Measurements from ENCODE around the gene ZNF444. TPM values are rescaled to one million over a fixed set of nuclear protein-coding genes. Genes with fewer than 3 reads are reported as not detected.
"Not testable (repeated sequence)": the region's sequence is repeated elsewhere in the genome, so short reads cannot be mapped to it uniquely, and the experiment has no call there.

Gene ZNF444
- total RNA-seq, 1 donor from 2014 or later = 38.7 TPM

DNA sequence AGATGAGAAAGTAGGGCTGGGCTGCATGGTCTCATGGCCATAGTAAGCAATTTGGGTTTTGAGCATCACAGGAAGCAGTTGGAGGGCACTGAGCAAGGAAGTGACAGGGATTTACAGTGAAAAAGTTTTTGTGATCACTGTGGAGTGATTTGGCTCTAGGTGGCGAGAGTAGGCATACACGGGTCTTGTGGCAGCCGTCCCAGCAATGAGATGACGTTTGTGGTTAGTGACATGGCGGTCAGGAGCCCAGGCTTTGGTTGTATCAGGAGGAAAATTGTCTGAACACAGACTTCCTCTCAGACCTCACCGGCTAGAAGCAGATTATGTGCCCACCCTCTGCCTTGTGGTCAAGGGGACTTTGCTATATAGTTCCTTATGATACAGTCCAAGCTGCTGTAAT is 3.3 kb downstream of the ZNF444 start:
- H3K27me3 ChIP-seq (ENCODE audit: low read depth) = no peaks in the 10 kb centered on the region
- H3K9me3 ChIP-seq = no peaks in the 10 kb centered on the region
- TF ChIP-seq, protein P1, sequence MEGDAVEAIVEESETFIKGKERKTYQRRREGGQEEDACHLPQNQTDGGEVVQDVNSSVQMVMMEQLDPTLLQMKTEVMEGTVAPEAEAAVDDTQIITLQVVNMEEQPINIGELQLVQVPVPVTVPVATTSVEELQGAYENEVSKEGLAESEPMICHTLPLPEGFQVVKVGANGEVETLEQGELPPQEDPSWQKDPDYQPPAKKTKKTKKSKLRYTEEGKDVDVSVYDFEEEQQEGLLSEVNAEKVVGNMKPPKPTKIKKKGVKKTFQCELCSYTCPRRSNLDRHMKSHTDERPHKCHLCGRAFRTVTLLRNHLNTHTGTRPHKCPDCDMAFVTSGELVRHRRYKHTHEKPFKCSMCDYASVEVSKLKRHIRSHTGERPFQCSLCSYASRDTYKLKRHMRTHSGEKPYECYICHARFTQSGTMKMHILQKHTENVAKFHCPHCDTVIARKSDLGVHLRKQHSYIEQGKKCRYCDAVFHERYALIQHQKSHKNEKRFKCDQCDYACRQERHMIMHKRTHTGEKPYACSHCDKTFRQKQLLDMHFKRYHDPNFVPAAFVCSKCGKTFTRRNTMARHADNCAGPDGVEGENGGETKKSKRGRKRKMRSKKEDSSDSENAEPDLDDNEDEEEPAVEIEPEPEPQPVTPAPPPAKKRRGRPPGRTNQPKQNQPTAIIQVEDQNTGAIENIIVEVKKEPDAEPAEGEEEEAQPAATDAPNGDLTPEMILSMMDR (IDR thresholded peaks at IDR 0.05) = no peak
- H3K4me3 ChIP-seq = no peak overlapping the region
- DNase-seq (no peak), ATAC-seq (no peak)
- intact Hi-C loops (cut with DNase I) = no loop called here
- H3K36me3 ChIP-seq = peaks cover 29% of the 10 kb centered on the region
- H3K4me1 ChIP-seq = peaks cover 37% of the 10 kb centered on the region
- peak overlapping the region; percentile 43 for H3K27ac ChIP-seq

DNA sequence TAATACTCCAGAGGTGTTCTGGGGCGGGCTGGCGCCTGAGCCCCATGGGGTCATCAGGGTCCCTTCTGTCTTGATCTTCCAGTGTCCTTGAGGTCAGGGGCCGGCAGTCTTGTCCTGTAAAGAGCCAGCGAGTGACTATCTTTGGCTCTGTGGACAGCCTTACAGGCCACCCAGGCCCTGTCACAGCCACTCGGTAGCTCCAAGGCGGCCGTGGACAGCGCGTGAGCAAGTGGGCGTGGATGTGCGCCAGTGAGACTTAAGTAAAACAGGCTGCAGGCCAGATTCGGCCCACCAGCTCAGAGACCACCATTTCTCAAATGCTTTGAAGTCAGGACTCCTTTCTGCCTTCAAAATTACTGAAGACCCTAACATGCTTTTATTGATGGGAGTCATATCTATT is 3.7 kb downstream of the ZNF444 start:
- Histone ChIP-seq H3K4me1 (peaks cover 33% of the 10 kb centered on the region), H3K27ac (peak overlapping the region; percentile 43), H3K9me3 (no peaks in the 10 kb centered on the region), H3K36me3 (peaks cover 29% of the 10 kb centered on the region), H3K4me3 (no peak overlapping the region), H3K27me3 (ENCODE audit: low read depth) (no peaks in the 10 kb centered on the region)
- DNase-seq (no peak), ATAC-seq (no peak)
- TF ChIP-seq, protein P1 (IDR thresholded peaks at IDR 0.05) = no peak
- intact Hi-C loops (cut with DNase I) = no loop called here

GRCh38 chr19:56145698-56146097 is 4.6 kb downstream of the ZNF444 start:
- H3K27me3 ChIP-seq (ENCODE audit: low read depth) = no peaks in the 10 kb centered on the region
- TF ChIP-seq, protein P1 (IDR thresholded peaks at IDR 0.05) = no peak
- intact Hi-C loops (cut with DNase I) = no loop called here
- no peaks in the 10 kb centered on the region for H3K9me3 ChIP-seq
- no peak overlapping the region for H3K4me3 ChIP-seq
- no peak for DNase-seq
- H3K36me3 ChIP-seq = peaks cover 32% of the 10 kb centered on the region
- no peak overlapping the region for H3K27ac ChIP-seq
- no peak for ATAC-seq
- peaks cover 27% of the 10 kb centered on the region for H3K4me1 ChIP-seq

GRCh38 chr19:56146904-56147303 is 5.8 kb downstream of the ZNF444 start:
- H3K9me3 ChIP-seq = no peaks in the 10 kb centered on the region
- DNase-seq = no peak
- TF ChIP-seq, protein P1 (IDR thresholded peaks at IDR 0.05) = no peak

GRCh38 chr19:56147307-56147706 is 6.2 kb downstream of the ZNF444 start:
- H3K36me3 ChIP-seq = peaks cover 32% of the 10 kb centered on the region
- TF ChIP-seq, protein P1 (IDR thresholded peaks at IDR 0.05) = no peak
- no peak overlapping the region for H3K27ac ChIP-seq
- ATAC-seq (no peak), DNase-seq (no peak)
- intact Hi-C loops (cut with DNase I) = no loop called here
- peaks cover 23% of the 10 kb centered on the region for H3K4me1 ChIP-seq
- no peak overlapping the region for H3K4me3 ChIP-seq
- H3K9me3 ChIP-seq = no peaks in the 10 kb centered on the region
- H3K27me3 ChIP-seq (ENCODE audit: low read depth) = no peaks in the 10 kb centered on the region

More at GRCh38 chr19:56146904-56147303, 5.8 kb downstream of the ZNF444 start:
- H3K4me1 ChIP-seq = peaks cover 24% of the 10 kb centered on the region
- no peaks in the 10 kb centered on the region for H3K27me3 ChIP-seq (ENCODE audit: low read depth)
- no peak overlapping the region for H3K4me3 ChIP-seq
- no peak overlapping the region for H3K27ac ChIP-seq
- H3K36me3 ChIP-seq = peaks cover 32% of the 10 kb centered on the region
- intact Hi-C loops (cut with DNase I) = no loop called here
- ATAC-seq = no peak

DNA sequence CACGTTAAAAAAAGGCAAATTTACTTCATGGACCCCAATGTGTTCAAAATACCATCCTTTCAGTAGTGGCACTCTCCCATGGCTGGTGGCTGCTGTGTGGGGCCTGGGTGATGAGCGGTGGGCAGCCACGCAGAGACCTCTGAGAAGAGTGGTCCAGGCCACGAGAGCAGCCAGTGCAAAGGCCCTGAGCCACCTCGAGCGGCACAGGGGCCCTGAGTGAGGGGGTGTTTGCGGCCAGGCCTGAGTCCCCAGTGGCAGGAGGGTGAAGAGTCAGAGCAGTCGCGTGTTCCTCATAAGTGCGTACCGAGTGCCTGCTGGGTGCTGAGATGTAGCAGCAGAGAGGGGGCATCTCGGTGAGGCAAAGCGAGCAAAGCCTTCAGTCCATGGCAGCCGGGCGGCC is 7.0 kb downstream of the ZNF444 start:
- peaks cover 32% of the 10 kb centered on the region for H3K36me3 ChIP-seq
- TF ChIP-seq, protein P1 (IDR thresholded peaks at IDR 0.05) = no peak
- no peaks in the 10 kb centered on the region for H3K9me3 ChIP-seq
- H3K27ac ChIP-seq = no peak overlapping the region
- no peak overlapping the region for H3K4me3 ChIP-seq
- H3K4me1 ChIP-seq = peaks cover 21% of the 10 kb centered on the region
- intact Hi-C loops (cut with DNase I) = no loop called here
- H3K27me3 ChIP-seq (ENCODE audit: low read depth) = no peaks in the 10 kb centered on the region
- ATAC-seq = no peak
- no peak for DNase-seq

DNA sequence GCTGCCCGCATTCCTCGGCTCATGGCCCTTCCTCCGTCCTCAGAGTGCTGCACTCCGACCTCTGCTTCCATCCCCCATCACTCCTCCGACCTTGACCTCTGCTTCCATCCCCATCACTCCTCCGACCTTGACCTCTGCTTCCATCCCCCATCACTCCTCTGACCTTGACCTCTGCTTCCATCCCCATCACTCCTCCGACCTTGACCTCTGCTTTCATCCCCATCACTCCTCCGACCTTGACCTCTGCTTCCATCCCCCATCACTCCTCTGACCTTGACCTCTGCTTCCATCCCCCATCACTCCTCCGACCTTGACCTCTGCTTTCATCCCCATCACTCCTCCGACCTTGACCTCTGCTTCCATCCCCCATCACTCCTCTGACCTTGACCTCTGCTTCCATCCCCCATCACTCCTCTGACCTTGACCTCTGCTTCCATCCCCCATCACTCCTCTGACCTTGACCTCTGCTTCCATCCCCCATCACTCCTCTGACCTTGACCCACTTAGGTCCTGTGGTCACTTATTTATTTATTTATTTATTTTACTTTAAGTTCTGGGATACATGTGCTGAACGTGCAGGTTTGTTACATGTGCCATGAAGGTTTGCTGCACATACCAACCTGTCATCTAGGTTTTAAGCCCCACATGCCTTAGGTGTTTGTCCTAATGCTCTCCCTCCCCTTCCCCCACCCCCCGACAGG is 8.0 kb downstream of the ZNF444 start:
- H3K4me3 ChIP-seq; intact Hi-C loops (cut with DNase I); H3K9me3 ChIP-seq; H3K27me3 ChIP-seq (ENCODE audit: low read depth); DNase-seq; ATAC-seq; H3K27ac ChIP-seq: not testable (repeated sequence)
- Histone ChIP-seq H3K4me1 (peaks cover 11% of the 10 kb centered on the region), H3K36me3 (peaks cover 32% of the 10 kb centered on the region)

Measured in lower lobe of right lung (tissue), 2 donors.